Gastrocnemius medialis (tissue), 4 donors: Measurements from ENCODE around the gene P2RY14. TPM values are rescaled to one million over a fixed set of nuclear protein-coding genes. Genes with fewer than 3 reads are reported as not detected.

Experiments
- ATAC-seq, 2 donors: fragments of 150-250 bp; one replicate each; pipeline ENCODE4 v1.9.1; 2016
- DNase-seq, 2 donors: peaks; one replicate each; pipeline ENCODE4 v3.0.0-alpha.2; 2019
- H3K27ac ChIP-seq, 4 donors: fragments of 200-600 bp; sonication (generic); 1 replicate in 1 of 4; 2 replicates in 3 of 4; pipeline ENCODE4 v1.5.1; 2016 to 2018; ENCODE audit warnings: mild to moderate bottlenecking in 2 of 4, moderate library complexity in 1 of 4
- H3K27me3 ChIP-seq, 3 donors: fragments of 200-600 bp; sonication (generic) in 2 of 3; 1 replicate in 1 of 3; 2 replicates in 2 of 3; pipeline versions ENCODE4 v1.5.1 to v1.6.0; 2016 to 2019; ENCODE audit warnings: mild to moderate bottlenecking in 1 of 3, moderate library complexity in 1 of 3
- H3K36me3 ChIP-seq, 2 donors: fragments of 200-600 bp; sonication (generic) in 1 of 2; one replicate each; pipeline ENCODE4 v1.5.1; 2017 to 2018
- H3K4me1 ChIP-seq, 2 donors: fragments of 200-600 bp; sonication (generic) in 1 of 2; one replicate each; pipeline ENCODE4 v1.5.1; 2016 to 2017; ENCODE audit warnings: mild to moderate bottlenecking in 2 of 2
- H3K4me3 ChIP-seq, 4 donors: fragments of 200-600 bp; sonication (generic) in 3 of 4; 1 replicate in 1 of 4; 2 replicates in 3 of 4; pipeline ENCODE4 v1.5.1; 2016 to 2019; ENCODE audit warnings: mild to moderate bottlenecking in 2 of 4
- H3K9me3 ChIP-seq, 3 donors: fragments of 200-600 bp; sonication (generic) in 2 of 3; 1 replicate in 1 of 3; 2 replicates in 2 of 3; pipeline ENCODE4 v1.5.1; 2016 to 2019
- POLR2A ChIP-seq, 2 donors: fragments of 450-650 bp; IDR thresholded peaks; one replicate each; pipeline ENCODE4 v1.6.1; 2017; ENCODE audit warnings: antibody characterized with exemption in 2 of 2, mild to moderate bottlenecking in 2 of 2, moderate library complexity in 2 of 2
- in situ Hi-C, 4 donors: fragments of 200-750 bp; cut with MboI; loops; one replicate each; pipeline versions ENCODE4 v1.15.0 to v1.8.0; 2017; ENCODE audit warnings: low sequenced_read_pairs in 4 of 4
- intact Hi-C: fragments of 100-400 bp; cut with DNase I; formaldehyde crosslinking; loops from one replicate; pipeline ENCODE4 v1.15.1; 2023; ENCODE audit warnings: low total_unique reads
- total RNA-seq, 4 donors: library from RNA; depleted of rRNA; stranded (reverse); fragments of >200 nt; gene quantifications; one replicate each; pipeline versions ENCODE4 v1.1.0 to v1.2.3, GENCODE V29; 2016
- TF ChIP-seq, protein P1 (sequence below), 5 experiments: fragments of 450-650 bp in 3 of 5; fragments of 200-600 bp in 2 of 5; sonication (generic) in 2 of 5; IDR thresholded peaks in 4 of 5; conservative IDR thresholded peaks in 1 of 5; 1 replicate in 4 of 5; 2 replicates in 1 of 5; pipeline ENCODE4 v1.5.1; 2016 to 2019; ENCODE audit warnings: antibody characterized with exemption in 5 of 5, mild to moderate bottlenecking in 3 of 5, moderate library complexity in 3 of 5

Gene P2RY14
- total RNA-seq, 4 donors from 2014 or later, result 3.3 to 5.2 (median 3.8) TPM

DNA sequence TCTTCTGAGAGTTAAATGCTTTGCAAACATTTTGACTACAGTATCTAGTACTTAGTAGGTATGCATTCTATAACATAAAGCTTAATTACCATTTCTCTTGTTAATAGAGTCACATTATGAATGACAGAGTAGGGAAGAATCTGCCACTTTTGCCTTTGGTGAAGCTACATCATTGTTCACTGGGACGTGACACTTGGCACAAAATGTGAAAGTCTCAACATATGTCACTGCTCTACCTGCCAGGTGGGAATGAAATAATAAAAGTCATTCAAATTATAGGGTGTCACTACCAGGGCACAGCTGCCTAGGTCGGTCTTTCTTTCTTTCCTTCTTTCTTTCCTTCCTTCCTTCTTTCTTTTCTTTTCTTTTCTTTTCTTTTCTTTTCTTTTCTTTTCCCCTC is 20.7 kb upstream of the P2RY14 start:
- intact Hi-C loops (no loop called here), in situ Hi-C loops (no loop called here)
- Histone ChIP-seq H3K9me3 (no peaks in the 10 kb centered on the region), H3K36me3 (no peaks in the 10 kb centered on the region), H3K4me3 (no peak overlapping the region), H3K4me1 (no peaks in the 10 kb centered on the region), H3K27ac (no peak overlapping the region), H3K27me3 (no peaks in the 10 kb centered on the region)
- ATAC-seq, result no peak
- no peak for TF ChIP-seq POLR2A (IDR thresholded peaks at IDR 0.05)
- TF ChIP-seq, protein P1, sequence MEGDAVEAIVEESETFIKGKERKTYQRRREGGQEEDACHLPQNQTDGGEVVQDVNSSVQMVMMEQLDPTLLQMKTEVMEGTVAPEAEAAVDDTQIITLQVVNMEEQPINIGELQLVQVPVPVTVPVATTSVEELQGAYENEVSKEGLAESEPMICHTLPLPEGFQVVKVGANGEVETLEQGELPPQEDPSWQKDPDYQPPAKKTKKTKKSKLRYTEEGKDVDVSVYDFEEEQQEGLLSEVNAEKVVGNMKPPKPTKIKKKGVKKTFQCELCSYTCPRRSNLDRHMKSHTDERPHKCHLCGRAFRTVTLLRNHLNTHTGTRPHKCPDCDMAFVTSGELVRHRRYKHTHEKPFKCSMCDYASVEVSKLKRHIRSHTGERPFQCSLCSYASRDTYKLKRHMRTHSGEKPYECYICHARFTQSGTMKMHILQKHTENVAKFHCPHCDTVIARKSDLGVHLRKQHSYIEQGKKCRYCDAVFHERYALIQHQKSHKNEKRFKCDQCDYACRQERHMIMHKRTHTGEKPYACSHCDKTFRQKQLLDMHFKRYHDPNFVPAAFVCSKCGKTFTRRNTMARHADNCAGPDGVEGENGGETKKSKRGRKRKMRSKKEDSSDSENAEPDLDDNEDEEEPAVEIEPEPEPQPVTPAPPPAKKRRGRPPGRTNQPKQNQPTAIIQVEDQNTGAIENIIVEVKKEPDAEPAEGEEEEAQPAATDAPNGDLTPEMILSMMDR (IDR thresholded peaks at IDR 0.05 in 4 of 5, conservative IDR thresholded peaks at IDR 0.05 in 1 of 5), result no peak
- no peak for DNase-seq

DNA sequence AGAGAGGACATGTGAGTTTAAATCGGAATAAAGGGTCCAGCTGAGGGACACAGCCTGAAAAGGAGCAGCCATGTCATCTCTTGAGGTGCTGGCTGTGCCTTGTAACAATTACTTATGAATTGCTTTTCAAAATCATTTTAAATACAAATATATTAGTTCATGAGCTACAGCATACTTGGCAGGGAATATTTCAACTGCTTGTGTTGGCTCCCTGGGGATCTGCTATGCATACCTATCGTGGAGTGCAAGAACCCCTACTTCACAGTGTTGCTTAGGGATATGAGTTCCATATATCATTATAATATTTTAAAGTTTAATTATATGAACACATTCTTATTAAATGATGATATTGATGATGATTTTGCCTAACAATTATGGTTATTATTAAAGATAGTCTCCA is 19.1 kb upstream of the P2RY14 start:
- Histone ChIP-seq H3K9me3 (no peaks in the 10 kb centered on the region), H3K27me3 (no peaks in the 10 kb centered on the region), H3K36me3 (no peaks in the 10 kb centered on the region), H3K4me1 (no peaks in the 10 kb centered on the region), H3K4me3 (no peak overlapping the region), H3K27ac (no peak overlapping the region)
- TF ChIP-seq, protein P1 (IDR thresholded peaks at IDR 0.05 in 4 of 5, conservative IDR thresholded peaks at IDR 0.05 in 1 of 5), result no peak
- no peak for TF ChIP-seq POLR2A (IDR thresholded peaks at IDR 0.05)
- in situ Hi-C loops, result no loop called here
- DNase-seq (no peak), ATAC-seq (no peak)
- intact Hi-C loops, result no loop called here

DNA sequence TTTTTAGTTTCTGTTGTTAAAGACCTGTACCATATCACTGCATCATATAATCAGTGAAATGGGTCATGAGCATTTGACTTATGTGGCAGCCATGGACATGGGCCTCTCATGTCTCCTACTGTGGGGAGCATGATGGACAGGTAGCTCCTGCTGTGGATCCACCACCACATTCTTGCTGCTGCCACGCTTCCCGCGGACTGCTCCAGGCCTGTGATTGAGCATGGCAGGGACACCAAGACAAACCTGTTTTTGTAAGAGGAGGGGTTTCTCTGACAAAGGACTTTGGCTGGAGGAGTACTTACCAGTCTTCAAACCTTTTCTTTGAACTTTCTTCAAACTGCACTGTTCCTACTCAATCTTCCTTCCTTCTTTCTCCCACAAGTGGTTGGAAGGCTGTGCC is 17.9 kb upstream of the P2RY14 start:
- H3K36me3 ChIP-seq, result no peaks in the 10 kb centered on the region
- in situ Hi-C loops (no loop called here), intact Hi-C loops (no loop called here)
- H3K4me1 ChIP-seq, result no peaks in the 10 kb centered on the region
- no peak for TF ChIP-seq POLR2A (IDR thresholded peaks at IDR 0.05)
- TF ChIP-seq, protein P1 (IDR thresholded peaks at IDR 0.05 in 4 of 5, conservative IDR thresholded peaks at IDR 0.05 in 1 of 5), result no peak
- H3K4me3 ChIP-seq, result no peak overlapping the region
- no peak overlapping the region for H3K27ac ChIP-seq
- no peak for ATAC-seq
- H3K9me3 ChIP-seq, result no peaks in the 10 kb centered on the region
- no peaks in the 10 kb centered on the region for H3K27me3 ChIP-seq
- DNase-seq, result no peak

DNA sequence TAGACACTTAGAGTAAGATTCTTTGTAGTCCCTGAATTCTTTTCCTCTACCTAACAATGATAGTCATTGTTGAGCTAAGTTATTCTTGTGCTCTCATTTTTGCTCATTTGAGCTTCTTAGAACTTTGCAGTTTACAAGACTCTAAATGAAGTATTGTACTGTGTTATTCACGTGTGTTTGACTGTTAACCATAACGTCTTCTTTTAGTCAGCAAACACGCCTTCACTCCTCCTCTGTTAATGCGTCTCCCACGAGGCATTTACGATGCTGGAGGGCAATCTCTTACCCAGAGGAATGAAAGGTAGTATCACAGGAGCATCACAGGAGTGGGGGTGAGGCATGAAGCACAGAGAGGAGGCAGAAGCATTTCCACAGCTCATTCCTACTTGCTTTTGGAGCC is 14.8 kb upstream of the P2RY14 start:
- in situ Hi-C loops, result no loop called here
- H3K4me1 ChIP-seq, result no peaks in the 10 kb centered on the region
- no peaks in the 10 kb centered on the region for H3K36me3 ChIP-seq
- TF ChIP-seq, protein P1 (IDR thresholded peaks at IDR 0.05 in 4 of 5, conservative IDR thresholded peaks at IDR 0.05 in 1 of 5), result no peak
- TF ChIP-seq POLR2A (IDR thresholded peaks at IDR 0.05), result no peak
- ATAC-seq (no peak), DNase-seq (no peak)
- no peaks in the 10 kb centered on the region for H3K9me3 ChIP-seq
- no peak overlapping the region for H3K27ac ChIP-seq
- no peaks in the 10 kb centered on the region for H3K27me3 ChIP-seq
- intact Hi-C loops, result no loop called here
- H3K4me3 ChIP-seq, result no peak overlapping the region

DNA sequence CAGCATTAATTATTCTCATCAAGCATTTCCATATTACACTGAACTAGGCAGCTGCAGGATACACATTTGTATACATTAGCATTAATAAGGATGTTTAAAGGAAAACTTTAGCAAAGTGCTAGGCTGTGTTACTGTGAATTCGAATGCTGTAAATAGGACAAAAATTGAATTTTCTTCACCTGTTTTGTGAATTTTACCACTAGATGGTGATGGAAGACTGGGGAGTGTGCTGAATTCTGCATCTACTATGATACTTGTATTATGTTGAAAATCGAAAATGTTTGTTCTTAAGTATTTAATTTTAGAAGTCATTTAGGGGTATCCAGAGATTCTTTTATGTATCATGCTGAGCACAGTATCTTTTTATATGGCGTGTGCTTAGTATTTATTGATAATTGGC is 12.3 kb upstream of the P2RY14 start:
- intact Hi-C loops (no loop called here), in situ Hi-C loops (no loop called here)
- H3K27ac ChIP-seq, result no peak overlapping the region
- ATAC-seq (no peak), DNase-seq (no peak)
- H3K4me3 ChIP-seq, result no peak overlapping the region
- no peaks in the 10 kb centered on the region for H3K36me3 ChIP-seq
- H3K27me3 ChIP-seq, result no peaks in the 10 kb centered on the region
- no peaks in the 10 kb centered on the region for H3K9me3 ChIP-seq
- no peaks in the 10 kb centered on the region for H3K4me1 ChIP-seq
- TF ChIP-seq, protein P1 (IDR thresholded peaks at IDR 0.05 in 4 of 5, conservative IDR thresholded peaks at IDR 0.05 in 1 of 5), result no peak
- TF ChIP-seq POLR2A (IDR thresholded peaks at IDR 0.05), result no peak
